K562 (cell line): ENCODE measurements around the gene CNTN2. TPM values are rescaled to one million over a fixed set of nuclear protein-coding genes. Genes with fewer than 3 reads are reported as not detected.

ENCODE experiments used
- ATAC-seq: fragments of 200-7000 bp; cut with Tn5 transposase; 3 replicates; pipeline ENCODE4 v1.9.1; 2020; ENCODE audit warnings: moderate library complexity
- BruUV-seq: library from RNA; stranded (reverse); fragments of 400-500 nt; replicated peaks from 2 replicates; lab custom pipeline; 2021; lab: Mats Ljungman, UMichigan
- CTCF ChIA-PET: fragments of 300-600 bp; formaldehyde crosslinking; extraction: SDS; loops from one replicate; lab custom pipeline; 2021; ENCODE audit warnings: low intra/inter-chr PET ratio; lab: Yijun Ruan, JAX
- POLR2A ChIA-PET: fragments of 300-600, 350-650 bp; sonication (Branson Sonifier 250); formaldehyde crosslinking; extraction: SDS; loops from one replicate; lab custom pipeline; 2021; ENCODE audit warnings: antibody characterized with exemption, inconsistent platforms; lab: Yijun Ruan, JAX
- DNase-seq, 4 experiments: peaks; one replicate each; pipeline versions ENCODE4 v3.0.0 to v3.0.0-alpha.2; 2011 to 2018; ENCODE audit warnings: low spot score in 3 of 4, mixed read lengths in 3 of 4; ENCODE audit errors: extremely low read depth in 1 of 4
- FAIRE-seq: peaks from 2 replicates; lab custom pipeline; 2011; peaks lifted over from hg19 to GRCh38; lab: Jason Lieb, UNC
- H2AFZ ChIP-seq: 2 replicates; pipeline ENCODE4 v1.6.0; 2011; ENCODE audit warnings: low read depth, low read length, control low read depth, inconsistent platforms
- H3K27ac ChIP-seq: fragments of 200-600 bp; 3 replicates; pipeline ENCODE4 v1.8.0; 2011; ENCODE audit warnings: low read depth, mild to moderate bottlenecking, control low read depth, inconsistent platforms, low read length, moderate library complexity, mixed read lengths; ENCODE audit errors: extremely low read depth
- H3K27me3 ChIP-seq, 2 experiments: fragments of 300-600 bp in 1 of 2; 2 replicates in 1 of 2; 3 replicates in 1 of 2; pipeline versions ENCODE4 v1.6.0 to v1.8.0; 2011; ENCODE audit warnings: inconsistent platforms in 2 of 2, low read length in 2 of 2, mild to moderate bottlenecking in 1 of 2, mixed read lengths in 1 of 2, moderate library complexity in 1 of 2; ENCODE audit not compliant: control insufficient read depth in 2 of 2, insufficient read depth in 2 of 2
- H3K36me3 ChIP-seq: fragments of 300-600 bp; 3 replicates; pipeline ENCODE4 v1.8.0; 2011; ENCODE audit warnings: mild to moderate bottlenecking, low read length, inconsistent platforms; ENCODE audit not compliant: control insufficient read depth, insufficient read depth
- H3K4me1 ChIP-seq, 2 experiments: fragments of 200-600 bp in 1 of 2; replicated peaks in 1 of 2; 2 replicates in 1 of 2; 3 replicates in 1 of 2; pipeline versions ENCODE4 v1.5.1 to v1.8.0; 2011; ENCODE audit warnings: inconsistent platforms in 2 of 2, low read length in 2 of 2, mild to moderate bottlenecking in 1 of 2, mixed read lengths in 1 of 2, moderate library complexity in 1 of 2; ENCODE audit not compliant: control insufficient read depth in 2 of 2, insufficient read depth in 2 of 2
- H3K4me2 ChIP-seq: 2 replicates; pipeline ENCODE4 v1.6.1; 2011; ENCODE audit warnings: low read length, control low read depth, inconsistent platforms, mixed read lengths; ENCODE audit not compliant: insufficient read depth
- H3K4me3 ChIP-seq: fragments of 200-600 bp; sonication (generic), shearing (Covaris generic); 2 replicates; pipeline ENCODE4 v1.5.1; 2016; ENCODE audit warnings: control low read depth, inconsistent platforms
- H3K79me2 ChIP-seq: fragments of 200-600 bp; 3 replicates; pipeline ENCODE4 v1.8.0; 2011; ENCODE audit warnings: low read length, inconsistent platforms; ENCODE audit not compliant: control insufficient read depth, insufficient read depth
- H3K9ac ChIP-seq, 2 experiments: 2 replicates each; pipeline versions ENCODE4 v1.6.0 to v1.6.1; 2011; ENCODE audit warnings: low read depth in 2 of 2, low read length in 2 of 2, control low read depth in 1 of 2, inconsistent platforms in 1 of 2, mild to moderate bottlenecking in 1 of 2, mixed read lengths in 1 of 2; ENCODE audit not compliant: insufficient read depth in 1 of 2
- H3K9me1 ChIP-seq: one replicate; pipeline ENCODE4 v1.6.0; 2011; ENCODE audit warnings: inconsistent platforms, mild to moderate bottlenecking, low read length, moderate library complexity; ENCODE audit not compliant: control insufficient read depth, insufficient read depth
- H3K9me3 ChIP-seq: replicated peaks from 2 replicates; pipeline ENCODE4 v1.5.1; 2011; ENCODE audit warnings: low read depth, low read length, inconsistent platforms; ENCODE audit not compliant: control insufficient read depth, insufficient read depth
- H4K20me1 ChIP-seq: replicated peaks from 2 replicates; pipeline ENCODE4 v1.6.1; 2011; ENCODE audit warnings: low read length, inconsistent platforms, mixed read lengths; ENCODE audit not compliant: control insufficient read depth, insufficient read depth
- HDAC1 ChIP-seq, 2 experiments: fragments of 450-650 bp; IDR thresholded peaks; 2 replicates each; pipeline ENCODE4 v1.6.1; 2016 to 2017; ENCODE audit warnings: inconsistent platforms in 1 of 2, mild to moderate bottlenecking in 1 of 2, moderate library complexity in 1 of 2
- HEY1 ChIP-seq: fragments of 250-450 bp; sonication (Bioruptor Pico); IDR thresholded peaks from 2 replicates; pipeline ENCODE4 v1.5.0; 2020; ENCODE audit warnings: mild to moderate bottlenecking, moderate library complexity, borderline replicate concordance
- MED1 ChIP-seq: sonication (generic); formaldehyde crosslinking; IDR thresholded peaks from 2 replicates; pipeline ENCODE4 v1.8.1; 2023; ENCODE audit warnings: missing genetic modification reagents, borderline replicate concordance
- PURB ChIP-seq: sonication (generic); formaldehyde crosslinking; IDR thresholded peaks from 2 replicates; pipeline ENCODE4 v1.9.0; 2021; ENCODE audit warnings: low read depth, mild to moderate bottlenecking, missing genetic modification reagents
- RBM22 ChIP-seq: fragments of 200-400 bp; formaldehyde crosslinking; IDR thresholded peaks from 2 replicates; pipeline ENCODE4 v1.6.1; 2018; ENCODE audit warnings: low read length, low read depth; ENCODE audit not compliant: poor library complexity, severe bottlenecking
- WGBS: fragments of 100-300 bp; shearing (Covaris generic); methylation state at CpG from one replicate; pipeline ENCODE4 v1.1.6; 2016; ENCODE audit warnings: low coverage, mixed read lengths; ENCODE audit not compliant: insufficient coverage; ENCODE audit errors: missing lambda C conversion rate; 5-methylcytosine and 5-hydroxymethylcytosine counted together
- in situ Hi-C: fragments of 300-500 bp; cut with MboI; formaldehyde crosslinking; loops from 4 replicates; pipeline ENCODE4 v1.15.0; 2018; ENCODE audit warnings: inconsistent platforms, mixed read lengths
- intact Hi-C: fragments of 100-400 bp; cut with micrococcal nuclease; formaldehyde crosslinking; loops from 2 replicates; pipeline ENCODE4 v1.14.2; 2022
- polyA plus RNA-seq, 8 experiments: library from polyadenylated mRNA; depleted of rRNA in 4 of 8; stranded (reverse) in 5 of 8; unstranded in 3 of 8; fragments of >200 nt; fragmentation: Nextera tagmentation in 2 of 8; fragmentation: Illumina TruSeq in 1 of 8; extraction: Ambion mirVana in 2 of 8; extraction: Trizol in 1 of 8; gene quantifications; 2 replicates each; pipeline versions ENCODE4 v1.2.1 to v1.2.3, GENCODE V29; 2011 to 2014; ENCODE audit warnings: inconsistent platforms in 1 of 8, missing spikeins in 1 of 8
- total RNA-seq, 7 experiments: library from RNA; depleted of rRNA in 6 of 7; stranded (reverse); fragments of >200 nt in 6 of 7; fragmentation: Illumina TruSeq in 2 of 7; extraction: Trizol in 2 of 7; gene quantifications; 2 replicates each; pipeline versions ENCODE4 v1.2.1 to v1.2.3, GENCODE V29; 2011 to 2021; ENCODE audit warnings: low replicate concordance in 1 of 7

Gene CNTN2
- total and polyA plus RNA-seq, 9 of the 15 experiments (the other 6 are each of a cell fraction or from before 2014, with no cell fraction given): not detected

DNA sequence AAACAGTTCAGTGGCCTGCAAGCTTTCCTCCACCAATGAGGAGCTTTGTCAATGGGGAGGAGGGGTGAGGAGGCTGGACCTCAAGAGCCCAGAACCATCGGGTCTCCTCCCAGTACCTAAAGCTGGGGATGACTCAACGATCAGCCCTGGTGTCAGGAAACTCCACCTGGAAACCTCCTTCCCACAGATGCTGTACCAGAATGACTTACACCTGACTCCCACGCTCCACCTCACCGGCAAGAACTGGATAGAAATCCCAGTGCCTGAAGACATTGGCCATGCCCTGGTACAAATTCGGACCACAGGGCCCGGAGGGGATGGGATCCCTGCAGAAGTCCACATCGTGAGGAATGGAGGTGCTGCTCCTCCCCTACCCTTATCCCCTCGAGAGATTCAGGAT lies 29.9 kb downstream of the CNTN2 start (continued):
- no peak for TF ChIP-seq RBM22
- TF ChIP-seq PURB: no peak
- TF ChIP-seq HDAC1 (IDR thresholded peaks at IDR 0.05): no peak

DNA sequence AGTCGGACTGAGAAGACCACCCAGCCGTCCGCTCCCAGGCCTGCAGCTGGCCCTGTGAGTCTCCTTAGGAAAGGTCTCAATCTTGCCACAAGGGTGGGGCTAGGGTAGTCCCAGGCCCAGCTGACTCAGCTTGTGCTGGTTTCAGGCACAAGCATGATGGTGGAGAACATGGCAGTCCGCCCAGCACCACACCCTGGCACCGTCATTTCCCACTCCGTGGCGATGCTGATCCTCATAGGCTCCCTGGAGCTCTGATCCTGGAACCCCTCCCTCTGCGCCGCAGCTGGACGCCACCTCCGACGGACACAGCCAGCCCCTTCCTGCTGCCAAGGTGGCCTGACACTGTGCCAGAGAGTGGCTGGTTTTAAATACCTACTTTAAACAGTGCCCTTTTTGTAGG lies 30.5 kb downstream of the CNTN2 start:
- FAIRE-seq (no peak), ATAC-seq (peak; percentile 10; the same call in 1 of the 3 replicates), DNase-seq (no peak)
- Histone ChIP-seq H3K79me2 (no peaks in the 10 kb centered on the region), H3K27me3 (peaks cover 42 to 65% of the 10 kb centered on the region in 2 experiments), H4K20me1 (peaks cover 20% of the 10 kb centered on the region; the same call in 1 of the 2 replicates), H3K4me2 (no peak overlapping the region), H3K9me1 (no peaks in the 10 kb centered on the region), H3K9me3 (no peaks in the 10 kb centered on the region), H2AFZ (no peak overlapping the region), H3K4me3 (no peak overlapping the region), H3K27ac (no peak overlapping the region), H3K36me3 (no peaks in the 10 kb centered on the region), H3K4me1 (peaks cover 7 to 12% of the 10 kb centered on the region in 2 experiments; a peak in 1 of 5 replicates), H3K9ac (no peak overlapping the region)
- TF ChIP-seq HEY1 (CRISPR knock-in tag) (no peak), MED1 (CRISPR knock-in tag) (no peak)
- 16% methylated on average over 12 of the region's 12 CpGs for WGBS
- ChIA-PET CTCF (interaction anchor here (0.9 kb wide), 1 partner anchor 10 kb away, joined by 5 read pairs; no protein-coding TSS in a partner anchor), POLR2A (interaction anchor here (0.7 to 3.9 kb wide), 2 partner anchors 12 to 236 kb away, joined by 3 to 24 read pairs; partner anchors contain the start of gene TMEM81)
- in situ Hi-C loops (no loop called here), intact Hi-C loops (no loop called here)
- no TSS peak for BruUV-seq
